Prostate gland (tissue), 2 donors: ENCODE data around the gene PAQR7. TPM values are rescaled to one million over a fixed set of nuclear protein-coding genes. Genes with fewer than 3 reads are reported as not detected.

Source experiments
- DNase-seq: peaks from one replicate; pipeline ENCODE4 v3.0.0-alpha.2; 2019; ENCODE audit warnings: low spot score
- H3K27ac ChIP-seq, 2 donors: fragments of 200-600 bp; sonication (generic); 2 replicates each; pipeline ENCODE4 v1.5.1; 2017 to 2019
- H3K27me3 ChIP-seq: fragments of 200-600 bp; sonication (generic); replicated peaks from 2 replicates; pipeline ENCODE4 v1.5.1; 2019; ENCODE audit not compliant: insufficient read depth
- H3K36me3 ChIP-seq, 2 donors: fragments of 200-600 bp; sonication (generic); 1 replicate in 1 of 2; 2 replicates in 1 of 2; pipeline versions ENCODE4 v1.5.1 to v1.8.1; 2017 to 2019
- H3K4me1 ChIP-seq: fragments of 200-600 bp; sonication (generic); replicated peaks from 2 replicates; pipeline ENCODE4 v1.5.1; 2019
- H3K4me3 ChIP-seq, 2 donors: fragments of 200-600 bp; sonication (generic); 2 replicates each; pipeline ENCODE4 v1.5.1; 2017 to 2019
- H3K9me3 ChIP-seq: fragments of 200-600 bp; sonication (generic); 2 replicates; pipeline ENCODE4 v1.5.1; 2017
- POLR2A ChIP-seq: fragments of 450-650 bp; IDR thresholded peaks from one replicate; pipeline ENCODE4 v1.6.1; 2016; ENCODE audit warnings: antibody characterized with exemption, mild to moderate bottlenecking
- POLR2AphosphoS5 ChIP-seq: sonication (generic); formaldehyde crosslinking; IDR thresholded peaks from one replicate; pipeline ENCODE4 v1.6.1; 2017; ENCODE audit warnings: antibody characterized with exemption
- WGBS: methylation state at CpG from one replicate; pipeline ENCODE4 v1.1.5; 2018; 5-methylcytosine and 5-hydroxymethylcytosine counted together
- intact Hi-C: fragments of 100-400 bp; cut with DNase I; formaldehyde crosslinking; loops from one replicate; pipeline ENCODE4 v1.14.2; 2022
- total RNA-seq, 2 donors: library from RNA; depleted of rRNA; stranded (reverse); fragments of >200 nt; gene quantifications; one replicate each; pipeline ENCODE4 v1.1.0, GENCODE V29; 2016
- TF ChIP-seq, protein P1 (sequence below), 4 experiments: fragments of 200-600 bp in 2 of 4; fragments of 450-650 bp in 2 of 4; sonication (generic) in 2 of 4; IDR thresholded peaks; 1 replicate in 3 of 4; 2 replicates in 1 of 4; pipeline ENCODE4 v1.5.1; 2016 to 2019; ENCODE audit warnings: antibody characterized with exemption in 4 of 4, mild to moderate bottlenecking in 2 of 4, moderate library complexity in 2 of 4

The PAQR7 gene
- total RNA-seq, 2 donors from 2014 or later = 7.8 to 74.0 TPM

GRCh38 chr1:25880518-25880917, 5.0 kb upstream of the PAQR7 start:
- DNase-seq = no peak
- Histone ChIP-seq H3K27me3 (no peaks in the 10 kb centered on the region), H3K9me3 (no peaks in the 10 kb centered on the region), H3K36me3 (no peaks in the 10 kb centered on the region), H3K4me1 (no peaks in the 10 kb centered on the region), H3K4me3 (no peak overlapping the region), H3K27ac (no peak overlapping the region)
- intact Hi-C loops = no loop called here
- WGBS = 94% methylated on average over 5 of the region's 5 CpGs
- no peak for TF ChIP-seq POLR2AphosphoS5
- no peak for TF ChIP-seq POLR2A
- TF ChIP-seq, protein P1, sequence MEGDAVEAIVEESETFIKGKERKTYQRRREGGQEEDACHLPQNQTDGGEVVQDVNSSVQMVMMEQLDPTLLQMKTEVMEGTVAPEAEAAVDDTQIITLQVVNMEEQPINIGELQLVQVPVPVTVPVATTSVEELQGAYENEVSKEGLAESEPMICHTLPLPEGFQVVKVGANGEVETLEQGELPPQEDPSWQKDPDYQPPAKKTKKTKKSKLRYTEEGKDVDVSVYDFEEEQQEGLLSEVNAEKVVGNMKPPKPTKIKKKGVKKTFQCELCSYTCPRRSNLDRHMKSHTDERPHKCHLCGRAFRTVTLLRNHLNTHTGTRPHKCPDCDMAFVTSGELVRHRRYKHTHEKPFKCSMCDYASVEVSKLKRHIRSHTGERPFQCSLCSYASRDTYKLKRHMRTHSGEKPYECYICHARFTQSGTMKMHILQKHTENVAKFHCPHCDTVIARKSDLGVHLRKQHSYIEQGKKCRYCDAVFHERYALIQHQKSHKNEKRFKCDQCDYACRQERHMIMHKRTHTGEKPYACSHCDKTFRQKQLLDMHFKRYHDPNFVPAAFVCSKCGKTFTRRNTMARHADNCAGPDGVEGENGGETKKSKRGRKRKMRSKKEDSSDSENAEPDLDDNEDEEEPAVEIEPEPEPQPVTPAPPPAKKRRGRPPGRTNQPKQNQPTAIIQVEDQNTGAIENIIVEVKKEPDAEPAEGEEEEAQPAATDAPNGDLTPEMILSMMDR (IDR thresholded peaks at IDR 0.05) = no peak

- no peak for DNase-seq
- no peaks in the 10 kb centered on the region for H3K9me3 ChIP-seq
- intact Hi-C loops = no loop called here
- no peaks in the 10 kb centered on the region for H3K36me3 ChIP-seq
- TF ChIP-seq POLR2A (no peak), POLR2AphosphoS5 (no peak)
- TF ChIP-seq, protein P1 (IDR thresholded peaks at IDR 0.05) = no peak
- H3K27ac ChIP-seq = no peak overlapping the region
- 64% methylated on average over 2 of the region's 2 CpGs for WGBS
- H3K4me1 ChIP-seq = peaks cover 1% of the 10 kb centered on the region
- H3K4me3 ChIP-seq = no peak overlapping the region
- no peaks in the 10 kb centered on the region for H3K27me3 ChIP-seq
Measured at GRCh38 chr1:25879675-25880074, 4.2 kb upstream of the PAQR7 start.

GRCh38 chr1:25878690-25879089, 3.2 kb upstream of the PAQR7 start:
- intact Hi-C loops = no loop called here
- H3K27me3 ChIP-seq = no peaks in the 10 kb centered on the region
- no peaks in the 10 kb centered on the region for H3K36me3 ChIP-seq
- TF ChIP-seq POLR2AphosphoS5 = peak; percentile 18
- TF ChIP-seq, protein P1 (IDR thresholded peaks at IDR 0.05) = no peak
- 56% methylated on average over 5 of the region's 5 CpGs for WGBS
- peak; percentile 39 for DNase-seq
- H3K9me3 ChIP-seq = no peaks in the 10 kb centered on the region
- peaks cover 5% of the 10 kb centered on the region for H3K4me1 ChIP-seq
- H3K4me3 ChIP-seq = no peak overlapping the region
- H3K27ac ChIP-seq = no peak overlapping the region

DNA sequence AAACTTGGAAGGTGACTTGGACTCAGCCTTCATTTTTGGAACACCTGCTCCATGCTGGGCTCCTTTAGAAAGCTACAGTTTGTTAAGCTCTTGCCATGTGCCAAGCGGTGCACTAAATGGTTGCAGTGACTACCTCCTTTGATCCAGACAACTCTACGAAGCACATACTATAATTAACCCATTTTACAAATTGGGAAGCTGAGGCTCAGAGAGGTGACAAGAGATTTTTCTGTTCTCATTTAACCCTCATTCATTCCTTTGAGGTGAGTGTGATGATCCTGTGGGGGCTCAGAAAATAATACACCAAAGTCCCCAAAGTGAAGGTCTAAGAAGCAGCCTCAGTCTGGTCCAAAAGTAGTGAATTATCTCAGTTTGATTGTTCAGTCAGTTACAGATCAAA, 1.6 kb upstream of the PAQR7 start:
- Histone ChIP-seq H3K4me3 (no peak overlapping the region), H3K4me1 (peaks cover 10% of the 10 kb centered on the region), H3K9me3 (no peaks in the 10 kb centered on the region), H3K27me3 (no peaks in the 10 kb centered on the region), H3K27ac (no peak overlapping the region), H3K36me3 (no peaks in the 10 kb centered on the region)
- TF ChIP-seq POLR2AphosphoS5 (no peak), POLR2A (no peak)
- TF ChIP-seq, protein P1 (IDR thresholded peaks at IDR 0.05) = no peak
- DNase-seq = no peak
- 69% methylated on average over 2 of the region's 2 CpGs for WGBS
- intact Hi-C loops = no loop called here

DNA sequence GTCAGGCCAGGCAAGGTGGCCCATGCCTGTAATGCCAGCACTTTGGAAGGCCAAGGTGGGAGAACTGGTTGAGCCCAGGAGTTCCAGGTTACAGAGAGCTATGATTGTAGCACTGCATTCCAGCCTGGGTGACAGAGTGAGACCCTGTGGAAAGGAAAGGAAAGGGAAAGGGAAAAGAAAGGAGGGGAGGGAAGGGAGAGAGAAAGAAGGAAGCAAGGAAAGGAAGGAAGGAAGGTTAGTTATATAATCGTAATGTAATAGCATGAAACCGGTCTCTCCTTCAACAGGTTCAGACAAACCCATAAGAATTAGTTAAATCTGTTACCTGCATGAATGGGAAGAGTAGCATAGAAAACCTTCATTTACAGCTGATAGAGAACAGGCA, 1.2 kb upstream of the PAQR7 start:
- Histone ChIP-seq H3K36me3 (no peaks in the 10 kb centered on the region), H3K4me3 (no peak overlapping the region), H3K27ac (peak overlapping the region; percentile 81 to 86), H3K9me3 (no peaks in the 10 kb centered on the region), H3K4me1 (peaks cover 10% of the 10 kb centered on the region), H3K27me3 (no peaks in the 10 kb centered on the region)
- TF ChIP-seq POLR2AphosphoS5 = no peak
- TF ChIP-seq, protein P1 (IDR thresholded peaks at IDR 0.05) = no peak
- TF ChIP-seq POLR2A = no peak
- no peak for DNase-seq
- intact Hi-C loops = no loop called here
- 31% methylated on average over 2 of the region's 2 CpGs for WGBS
